H1 (cell line): ENCODE results near the gene FOXO6. TPM values are rescaled to one million over a fixed set of nuclear protein-coding genes. Genes with fewer than 3 reads are reported as not detected.

Experiments
- CTCF ChIA-PET: fragments of 300-600 bp; sonication (Branson Sonifier 250); formaldehyde crosslinking; loops from one replicate; lab custom pipeline; 2021; ENCODE audit not compliant: partially characterized antibody; lab: Charles Lee
- POLR2A ChIA-PET: fragments of 300-600 bp; sonication (Branson Sonifier 250); formaldehyde crosslinking; loops from one replicate; lab custom pipeline; 2021; ENCODE audit warnings: inconsistent platforms; ENCODE audit not compliant: partially characterized antibody; lab: Charles Lee
- DNase-seq, 2 experiments: peaks; one replicate each; pipeline versions ENCODE4 v3.0.0 to v3.0.0-alpha.2; 2010 to 2022; ENCODE audit warnings: low spot score in 2 of 2, low read depth in 1 of 2, mixed read lengths in 1 of 2
- FAIRE-seq: peaks from 2 replicates; lab custom pipeline; 2011; peaks lifted over from hg19 to GRCh38; lab: Jason Lieb, UNC
- H2AFZ ChIP-seq: 2 replicates; pipeline ENCODE4 v1.8.1; 2012; ENCODE audit warnings: low read length, inconsistent platforms
- H2AK5ac ChIP-seq: 2 replicates; pipeline ENCODE4 v1.6.1; 2013; ENCODE audit warnings: low read depth, low read length
- H2BK120ac ChIP-seq: replicated peaks from 2 replicates; pipeline ENCODE3; 2013; ENCODE audit warnings: low read depth, low read length, inconsistent platforms
- H2BK12ac ChIP-seq: 2 replicates; pipeline ENCODE4 v1.6.1; 2013; ENCODE audit warnings: low read depth, low read length
- H2BK15ac ChIP-seq: 2 replicates; pipeline ENCODE4 v1.6.1; 2013; ENCODE audit warnings: low read length
- H2BK20ac ChIP-seq: 2 replicates; pipeline ENCODE4 v1.6.1; 2013; ENCODE audit warnings: low read length
- H2BK5ac ChIP-seq: 2 replicates; pipeline ENCODE4 v1.6.1; 2013; ENCODE audit warnings: low read depth, low read length
- H3K14ac ChIP-seq: 2 replicates; pipeline ENCODE4 v1.6.1; 2013; ENCODE audit warnings: inconsistent platforms; ENCODE audit not compliant: insufficient read length
- H3K18ac ChIP-seq: 2 replicates; pipeline ENCODE4 v1.6.1; 2013; ENCODE audit warnings: low read length; ENCODE audit errors: extremely low read depth
- H3K23ac ChIP-seq: 2 replicates; pipeline ENCODE4 v1.6.1; 2013; ENCODE audit warnings: inconsistent platforms; ENCODE audit not compliant: insufficient read length
- H3K23me2 ChIP-seq: 2 replicates; pipeline ENCODE4 v1.6.1; 2013; ENCODE audit warnings: low read depth, low read length
- H3K27ac ChIP-seq: 2 replicates; pipeline ENCODE4 v1.6.1; 2011; ENCODE audit warnings: low read depth, low read length, inconsistent platforms
- H3K27me3 ChIP-seq, 4 experiments: replicated peaks in 1 of 4; 1 replicate in 1 of 4; 2 replicates in 3 of 4; pipeline versions ENCODE4 v1.6.1 to v1.8.1; 2011 to 2013; ENCODE audit warnings: low read length in 3 of 4, mild to moderate bottlenecking in 3 of 4, inconsistent platforms in 2 of 4, mixed read lengths in 2 of 4, moderate library complexity in 1 of 4; ENCODE audit not compliant: control insufficient read depth in 3 of 4, insufficient read depth in 3 of 4; ENCODE audit errors: extremely low read depth in 1 of 4
- H3K36me3 ChIP-seq, 4 experiments: 2 replicates each; pipeline versions ENCODE4 v1.6.1 to v1.8.1; 2011 to 2013; ENCODE audit warnings: mild to moderate bottlenecking in 4 of 4, low read length in 3 of 4, moderate library complexity in 2 of 4, control low read depth in 1 of 4, inconsistent platforms in 1 of 4; ENCODE audit not compliant: insufficient read depth in 4 of 4, control insufficient read depth in 2 of 4
- H3K4ac ChIP-seq: replicated peaks from 2 replicates; pipeline ENCODE3; 2013; ENCODE audit warnings: low read length, low read depth, mixed read lengths, inconsistent platforms; ENCODE audit not compliant: insufficient read length
- H3K4me1 ChIP-seq, 4 experiments: replicated peaks in 1 of 4; 1 replicate in 1 of 4; 2 replicates in 3 of 4; pipeline versions ENCODE4 v1.6.1 to v1.8.1; 2011 to 2013; ENCODE audit warnings: low read length in 3 of 4, inconsistent platforms in 2 of 4, mixed read lengths in 1 of 4; ENCODE audit not compliant: insufficient read depth in 4 of 4, control insufficient read depth in 3 of 4
- H3K4me2 ChIP-seq, 2 experiments: 2 replicates each; pipeline versions ENCODE4 v1.6.1 to v1.8.1; 2011 to 2013; ENCODE audit warnings: low read depth in 2 of 2, low read length in 2 of 2, control low read depth in 1 of 2, inconsistent platforms in 1 of 2, mild to moderate bottlenecking in 1 of 2; ENCODE audit not compliant: insufficient read depth in 1 of 2
- H3K4me3 ChIP-seq, 4 experiments: fragments of 200-600, 300-600 bp in 1 of 4; sonication (generic), shearing (Covaris generic), sonication (Bioruptor Twin) in 1 of 4; 2 replicates each; pipeline versions ENCODE4 v1.5.1 to v1.8.1; 2011 to 2016; ENCODE audit warnings: low read length in 4 of 4, low read depth in 3 of 4, control low read depth in 2 of 4, inconsistent platforms in 2 of 4, mild to moderate bottlenecking in 2 of 4, mixed read lengths in 1 of 4, moderate library complexity in 1 of 4; ENCODE audit not compliant: insufficient read depth in 2 of 4; ENCODE audit errors: extremely low read depth in 1 of 4
- H3K56ac ChIP-seq: replicated peaks from 2 replicates; pipeline ENCODE3; 2013; ENCODE audit warnings: low read depth, mild to moderate bottlenecking, mixed read lengths, low read length, inconsistent platforms; ENCODE audit not compliant: insufficient read length
- H3K79me1 ChIP-seq: 2 replicates; pipeline ENCODE4 v1.6.1; 2013; ENCODE audit warnings: low read depth, low read length, control low read depth
- H3K79me2 ChIP-seq, 2 experiments: 2 replicates each; pipeline versions ENCODE4 v1.6.1 to v1.8.1; 2012 to 2013; ENCODE audit warnings: low read length in 2 of 2, mild to moderate bottlenecking in 2 of 2, inconsistent platforms in 1 of 2; ENCODE audit not compliant: insufficient read depth in 2 of 2, control insufficient read depth in 1 of 2
- H3K9ac ChIP-seq, 4 experiments: replicated peaks in 1 of 4; 1 replicate in 1 of 4; 2 replicates in 3 of 4; pipeline versions ENCODE4 v1.6.1 to v1.8.1; 2011 to 2013; ENCODE audit warnings: low read depth in 3 of 4, low read length in 3 of 4, control low read depth in 2 of 4, mild to moderate bottlenecking in 2 of 4, moderate library complexity in 2 of 4, inconsistent platforms in 1 of 4; ENCODE audit errors: extremely low read depth in 1 of 4
- H3K9me3 ChIP-seq, 2 experiments: 2 replicates each; pipeline versions ENCODE4 v1.6.1 to v1.8.1; 2012 to 2013; ENCODE audit warnings: mild to moderate bottlenecking in 2 of 2, moderate library complexity in 2 of 2, control low read depth in 1 of 2, inconsistent platforms in 1 of 2, low read depth in 1 of 2, low read length in 1 of 2, mixed read lengths in 1 of 2; ENCODE audit not compliant: insufficient read depth in 2 of 2
- H4K20me1 ChIP-seq, 2 experiments: replicated peaks in 1 of 2; 2 replicates each; pipeline versions ENCODE3 to v1.8.1; 2011 to 2013; ENCODE audit warnings: inconsistent platforms in 2 of 2, low read length in 2 of 2, mild to moderate bottlenecking in 1 of 2; ENCODE audit not compliant: insufficient read depth in 2 of 2, control insufficient read depth in 1 of 2
- H4K5ac ChIP-seq: 2 replicates; pipeline ENCODE4 v1.6.1; 2013; ENCODE audit warnings: low read length, low read depth, mixed read lengths, inconsistent platforms; ENCODE audit not compliant: insufficient read length
- H4K8ac ChIP-seq: 2 replicates; pipeline ENCODE4 v1.8.0; 2013; ENCODE audit warnings: mild to moderate bottlenecking, moderate library complexity, low read length, inconsistent platforms; ENCODE audit not compliant: insufficient read depth; ENCODE audit errors: extremely low read depth
- H4K91ac ChIP-seq: replicated peaks from 2 replicates; pipeline ENCODE3; 2013; ENCODE audit warnings: low read length, mixed read lengths, inconsistent platforms; ENCODE audit not compliant: insufficient read length
- JUND ChIP-seq: IDR thresholded peaks from 2 replicates; pipeline ENCODE4 v1.6.1; 2011; ENCODE audit warnings: mild to moderate bottlenecking, improper control_type of control experiment, low read length
- WGBS, 2 experiments: shearing (Covaris generic) in 1 of 2; methylation state at CpG; one replicate each; pipeline versions ENCODE4 v1.1.6 to v1.1.7; 2013 to 2015; ENCODE audit warnings: low lambda C conversion rate in 2 of 2, mixed read lengths in 2 of 2, inconsistent platforms in 1 of 2, low coverage in 1 of 2, missing lambda C conversion rate in 1 of 2; ENCODE audit not compliant: insufficient replicate concordance in 2 of 2, insufficient coverage in 1 of 2, insufficient read length in 1 of 2; ENCODE audit errors: extremely low coverage in 1 of 2, missing lambda C conversion rate in 1 of 2; 5-methylcytosine and 5-hydroxymethylcytosine counted together
- polyA plus RNA-seq, 7 experiments: library from polyadenylated mRNA; depleted of rRNA in 3 of 7; stranded (reverse) in 5 of 7; unstranded in 2 of 7; fragments of >200 nt in 5 of 7; fragments of 200-250 nt in 2 of 7; gene quantifications; 1 replicate in 5 of 7; 2 replicates in 1 of 7; 4 replicates in 1 of 7; pipeline versions ENCODE4 v1.2.1 to v1.2.3, GENCODE V29; 2011 to 2013; ENCODE audit warnings: missing spikeins in 2 of 7, mixed read lengths in 2 of 7
- total RNA-seq: library from RNA; stranded (reverse); fragmentation: NEBNext Ultra II Directional; extraction: Animal tissue kit (Norgen Biotek cat#: 25700); gene quantifications from 2 replicates; pipeline ENCODE4 v1.2.1, GENCODE V29; 2021

The FOXO6 gene
- total and polyA plus RNA-seq, 2 of the 8 experiments (the other 6 are each of a cell fraction or from before 2014, with no cell fraction given) = 0.59 to 3.0 TPM

DNA sequence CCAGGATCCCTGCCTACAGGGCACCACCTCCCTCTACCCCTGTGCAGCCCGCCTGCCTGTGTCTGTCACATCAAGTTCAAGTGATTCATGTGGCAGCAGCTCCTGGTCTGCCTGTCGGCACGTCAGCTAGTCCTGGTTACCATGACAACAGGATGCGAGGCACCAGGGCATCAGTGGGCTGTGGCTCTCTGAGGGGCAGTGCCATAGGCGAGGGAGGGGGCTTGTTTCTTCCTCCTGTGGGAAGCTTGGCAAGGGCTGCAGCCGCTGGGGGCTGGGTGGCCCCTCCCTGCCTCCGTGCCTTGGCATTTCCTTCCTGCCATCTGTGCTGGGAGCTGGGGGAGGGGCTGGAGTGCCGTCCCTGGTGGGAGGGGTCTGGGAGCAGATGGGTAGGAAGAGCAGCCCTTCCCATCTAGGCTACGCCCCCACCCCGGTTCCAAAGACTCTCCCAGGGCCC lies 43.1 kb downstream of the FOXO6 start:
- Histone ChIP-seq H2BK12ac (no peak overlapping the region), H3K23me2 (peaks cover 2% of the 10 kb centered on the region; the same call in 1 of the 2 replicates), H3K23ac (no peak overlapping the region), H3K36me3 (no peaks in the 10 kb centered on the region), H2BK120ac (no peak overlapping the region), H3K27me3 (peaks cover 0 to 5% (median 2%) of the 10 kb centered on the region in 4 experiments; a peak in 4 of 7 replicates), H4K20me1 (no peaks in the 10 kb centered on the region), H3K4me1 (peaks cover 4 to 27% (median 14%) of the 10 kb centered on the region in 4 experiments), H2AFZ (no peak overlapping the region), H4K91ac (no peak overlapping the region), H3K4ac (no peak overlapping the region), H2BK20ac (no peak overlapping the region), H2BK5ac (no peak overlapping the region), H2BK15ac (no peak overlapping the region), H4K5ac (no peak overlapping the region), H2AK5ac (no peak overlapping the region), H3K4me3 (peak overlapping the region in 1 of 4 experiments; percentile 25; a peak in 1 of 8 replicates), H3K4me2 (peak overlapping the region; percentile 8 to 50; a peak in 3 of 4 replicates), H3K18ac (no peak overlapping the region), H3K27ac (no peak overlapping the region), H3K79me2 (no peaks in the 10 kb centered on the region), H4K8ac (no peak overlapping the region; the same call in none of the 2 replicates), H3K9ac (no peak overlapping the region), H3K9me3 (no peaks in the 10 kb centered on the region), H3K56ac (no peak overlapping the region), H3K14ac (no peak overlapping the region), H3K79me1 (no peaks in the 10 kb centered on the region)
- WGBS, 2 experiments = 10% methylated on average over 7 of the region's 10 CpGs; no CpG with 5 or more reads in 1 of the 2 experiments
- no peak for TF ChIP-seq JUND
- peak in 1 of 2 experiments; percentile 76 for DNase-seq
- ChIA-PET CTCF (interaction anchor here (0.6 to 16.9 kb wide), 12 partner anchors 10 to 326 kb away, joined by 3 to 247 read pairs (median 3); no protein-coding TSS in a partner anchor), POLR2A (interaction anchor here (1.0 to 1.8 kb wide), 6 partner anchors 10 to 301 kb away, joined by 3 to 4 read pairs (median 4); no protein-coding TSS in a partner anchor)
- no peak for FAIRE-seq
